Stimulated activated naive CD4-positive, alpha-beta T cell treated with Interleukin-2 at 50 U/mL for 16 hours (primary cell): ENCODE data around the gene EPS8L1.
A peak's percentile ranks its signal among the peaks of the same experiment; 100 is the strongest.

Experiments used
- DNase-seq: peaks from one replicate; lab custom pipeline; 2025; lab: John Stamatoyannopoulos, UW

The EPS8L1 gene

DNA sequence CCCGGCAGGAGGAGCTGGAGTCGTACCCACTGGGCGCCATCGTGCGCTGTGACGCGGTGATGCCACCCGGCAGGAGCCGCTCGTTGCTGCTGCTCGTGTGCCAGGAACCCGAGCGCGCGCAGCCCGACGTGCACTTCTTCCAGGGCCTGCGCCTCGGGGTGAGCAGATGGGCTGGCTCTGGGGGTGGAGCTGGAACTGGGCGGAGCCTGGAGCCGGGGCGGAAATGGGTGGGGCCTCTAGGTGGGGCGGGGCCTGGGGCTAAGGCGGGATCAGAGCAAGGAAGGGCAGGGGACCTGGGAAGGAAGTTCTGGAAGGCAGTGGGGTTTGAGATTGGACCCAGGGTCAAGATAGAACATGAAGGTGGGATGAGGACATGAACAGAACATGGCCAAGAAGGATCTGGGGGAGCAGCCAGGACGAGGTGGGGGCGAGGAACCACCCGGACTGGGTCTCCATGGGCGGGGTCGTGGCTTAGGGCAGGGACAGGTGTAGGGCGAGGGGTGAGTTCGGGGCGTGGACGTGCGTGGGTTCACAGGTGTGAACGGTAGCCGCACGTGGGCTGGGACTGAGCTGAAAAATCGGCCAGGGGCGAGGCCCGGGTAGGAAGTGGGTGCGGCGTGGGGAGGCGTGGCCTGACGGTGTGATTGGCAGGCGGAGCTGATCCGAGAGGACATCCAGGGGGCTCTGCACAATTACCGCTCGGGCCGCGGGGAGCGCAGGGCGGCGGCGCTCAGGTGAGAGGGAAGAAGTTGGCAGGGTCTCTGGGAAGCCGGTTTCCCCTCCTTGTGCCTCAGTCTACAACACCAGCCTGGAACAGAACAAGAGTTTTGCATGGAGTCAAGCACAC, 4.7 kb downstream of the EPS8L1 start:
- peak; percentile 34 for DNase-seq

DNA sequence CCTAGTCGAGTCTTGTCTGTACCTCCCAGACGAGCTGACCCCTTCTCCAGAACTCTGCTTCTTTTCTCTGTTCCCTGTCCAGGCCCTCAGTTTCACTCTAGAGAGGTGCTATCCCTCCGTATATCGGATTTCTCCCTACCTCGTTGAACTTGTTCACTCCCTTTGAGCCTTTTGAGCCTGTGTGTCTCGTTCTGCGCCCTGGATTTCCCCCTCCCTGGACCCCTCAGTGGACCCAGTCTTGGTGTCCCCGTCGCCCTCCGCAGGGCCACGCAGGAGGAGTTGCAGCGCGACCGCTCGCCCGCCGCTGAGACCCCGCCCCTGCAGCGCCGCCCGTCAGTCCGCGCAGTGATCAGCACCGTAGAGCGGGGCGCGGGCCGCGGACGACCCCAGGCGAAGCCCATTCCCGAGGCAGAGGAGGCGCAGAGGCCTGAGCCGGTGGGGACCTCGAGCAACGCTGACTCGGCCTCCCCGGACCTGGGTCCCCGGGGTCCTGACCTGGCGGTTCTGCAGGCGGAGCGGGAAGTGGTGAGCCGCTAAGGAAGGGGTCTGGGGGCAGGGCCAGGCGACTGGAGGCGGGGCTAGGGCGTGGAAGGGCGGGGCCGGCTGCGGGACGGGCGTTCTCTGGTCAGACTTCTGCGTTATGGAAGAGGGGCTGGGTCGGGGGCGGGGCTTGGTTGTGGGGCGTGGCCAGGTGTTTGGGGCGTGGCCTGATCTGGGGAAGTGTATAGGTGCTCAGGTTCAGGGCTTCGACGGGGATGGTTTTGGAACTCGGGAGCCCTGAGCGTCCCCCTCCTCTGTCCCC, 5.5 kb downstream of the EPS8L1 start:
- DNase-seq = peak; percentile 83

DNA sequence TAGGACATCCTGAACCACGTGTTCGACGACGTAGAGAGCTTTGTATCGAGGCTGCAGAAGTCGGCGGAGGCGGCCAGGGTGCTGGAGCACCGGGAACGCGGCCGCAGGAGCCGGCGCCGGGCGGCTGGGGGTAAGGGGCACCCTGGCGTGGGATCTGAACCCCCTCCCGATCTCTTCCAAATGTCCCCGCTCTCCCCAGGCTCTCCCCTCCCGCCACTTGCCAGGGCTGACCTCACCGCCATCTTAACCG, 6.0 kb downstream of the EPS8L1 start:
- DNase-seq = no peak

DNA sequence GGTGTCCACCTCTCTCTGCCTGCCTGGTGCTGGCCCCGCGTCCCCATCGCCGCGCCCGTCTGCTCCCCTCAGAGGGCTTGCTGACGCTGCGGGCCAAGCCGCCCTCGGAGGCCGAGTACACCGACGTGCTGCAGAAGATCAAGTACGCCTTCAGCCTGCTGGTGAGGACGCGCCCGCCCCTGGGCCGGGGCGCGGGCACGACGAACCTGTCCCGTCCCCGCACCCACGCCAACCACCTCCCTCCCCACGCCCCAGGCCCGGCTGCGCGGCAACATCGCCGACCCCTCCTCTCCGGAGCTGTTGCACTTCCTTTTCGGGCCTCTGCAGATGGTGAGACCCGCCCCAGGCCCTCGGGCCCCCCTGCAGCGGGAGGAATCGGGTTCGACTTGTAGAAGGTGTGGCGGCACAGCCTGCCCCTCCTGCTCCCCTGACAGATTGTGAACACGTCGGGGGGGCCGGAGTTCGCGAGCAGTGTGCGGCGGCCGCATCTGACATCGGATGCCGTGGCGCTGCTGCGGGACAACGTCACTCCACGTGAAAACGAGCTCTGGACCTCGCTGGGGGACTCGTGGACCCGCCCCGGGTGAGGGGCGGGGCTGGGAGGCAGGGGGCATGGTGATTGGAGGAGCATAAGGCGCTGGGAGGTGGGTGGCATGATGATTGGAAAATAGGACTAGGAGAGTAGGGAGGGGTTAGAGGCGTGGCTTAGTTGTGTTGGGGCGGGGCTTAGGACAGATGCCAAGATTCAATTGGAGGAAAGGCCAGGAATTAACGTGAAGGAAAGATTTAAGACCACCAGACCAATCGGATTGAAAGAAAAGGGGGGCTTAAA, 6.6 kb downstream of the EPS8L1 start:
- DNase-seq = peak; percentile 40

DNA sequence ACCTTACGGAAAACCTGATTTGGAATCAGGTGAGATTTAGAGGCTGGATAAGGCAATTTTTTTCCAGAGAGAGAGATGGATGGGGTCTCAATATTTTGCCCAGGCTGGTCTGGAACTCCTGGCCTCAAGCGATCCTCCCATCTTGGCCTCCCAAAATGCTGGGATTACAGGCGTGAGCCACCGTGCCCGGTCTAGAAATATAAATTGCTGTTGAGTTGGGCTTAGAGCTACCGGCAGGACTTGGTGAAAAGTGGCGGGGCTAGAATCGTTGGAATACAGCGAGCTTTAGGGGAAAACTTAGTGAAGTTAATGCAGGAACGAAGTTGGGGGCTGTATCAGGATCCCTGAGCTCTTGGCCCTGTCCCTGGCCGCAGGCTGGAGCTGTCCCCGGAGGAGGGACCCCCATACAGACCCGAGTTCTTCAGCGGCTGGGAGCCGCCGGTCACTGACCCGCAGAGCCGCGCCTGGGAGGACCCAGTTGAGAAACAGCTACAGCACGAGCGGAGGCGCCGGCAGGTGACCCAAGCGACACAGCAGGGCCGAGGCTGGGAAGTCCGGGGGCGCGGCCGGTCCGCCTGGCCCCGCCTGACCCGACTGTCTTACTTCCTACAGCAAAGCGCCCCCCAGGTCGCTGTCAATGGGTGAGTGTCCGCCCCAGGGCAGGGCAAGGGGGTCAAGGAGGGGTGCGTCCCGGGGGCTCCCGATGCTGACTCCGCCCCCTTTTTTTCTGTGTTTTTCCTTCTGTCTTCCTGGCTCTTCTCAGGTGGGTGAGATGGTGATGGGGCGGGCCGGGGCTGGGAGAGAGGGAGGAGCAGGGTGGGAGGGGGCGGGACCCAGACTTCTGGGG, 7.6 kb downstream of the EPS8L1 start:
- DNase-seq = no peak

DNA sequence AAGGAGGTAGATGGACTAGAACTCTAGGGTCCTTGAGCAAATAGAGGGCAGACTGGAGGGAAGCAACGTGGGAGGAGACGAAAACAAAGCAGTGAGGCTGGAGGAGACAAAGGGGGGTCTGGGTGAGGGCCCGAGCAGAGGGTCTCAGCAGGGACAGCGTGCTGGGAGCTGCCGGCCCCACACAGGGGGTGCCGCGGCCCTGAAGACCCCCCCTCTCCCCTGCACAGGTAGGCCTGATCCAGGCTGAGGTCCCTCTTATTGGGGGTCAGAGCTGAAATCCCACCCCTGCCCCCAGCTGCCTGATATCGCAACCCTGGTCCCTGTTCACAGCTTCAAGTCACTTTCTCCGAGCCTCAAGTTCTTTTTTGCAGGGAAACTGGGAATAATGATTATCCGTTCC, 8.7 kb downstream of the EPS8L1 start:
- DNase-seq = no peak

DNA sequence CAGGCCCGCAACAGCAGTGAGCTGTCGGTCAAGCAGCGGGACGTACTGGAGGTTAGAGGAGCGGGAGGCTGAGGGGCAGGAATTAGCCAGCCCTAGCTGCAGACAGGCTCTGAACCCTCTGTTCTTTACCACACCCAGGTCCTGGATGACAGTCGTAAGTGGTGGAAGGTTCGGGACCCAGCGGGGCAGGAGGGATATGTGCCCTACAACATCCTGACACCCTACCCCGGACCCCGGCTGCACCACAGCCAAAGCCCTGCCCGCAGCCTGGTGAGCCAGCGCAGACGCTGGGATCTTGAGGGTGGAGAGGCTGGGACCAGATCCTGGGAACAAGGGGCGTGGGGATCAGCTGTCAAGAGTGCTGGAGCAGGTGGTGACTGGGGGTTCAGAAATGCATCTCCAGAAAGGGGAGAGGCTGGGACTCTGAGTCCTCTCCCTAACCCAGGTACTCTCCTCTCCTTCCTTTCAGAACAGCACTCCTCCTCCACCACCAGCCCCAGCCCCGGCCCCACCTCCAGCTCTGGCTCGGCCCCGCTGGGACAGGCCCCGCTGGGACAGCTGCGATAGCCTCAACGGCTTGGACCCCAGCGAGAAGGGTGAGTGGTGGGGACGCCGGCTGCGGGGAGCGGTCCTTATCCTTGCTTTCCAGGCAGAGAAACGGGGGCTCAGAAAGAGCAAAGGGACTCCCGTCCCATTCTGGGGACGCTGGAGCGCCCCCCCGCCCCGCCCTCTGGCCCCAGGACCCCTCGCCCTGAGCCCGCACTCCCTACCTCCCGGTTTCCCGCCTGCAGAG, 10.4 kb downstream of the EPS8L1 start:
- no peak for DNase-seq

DNA sequence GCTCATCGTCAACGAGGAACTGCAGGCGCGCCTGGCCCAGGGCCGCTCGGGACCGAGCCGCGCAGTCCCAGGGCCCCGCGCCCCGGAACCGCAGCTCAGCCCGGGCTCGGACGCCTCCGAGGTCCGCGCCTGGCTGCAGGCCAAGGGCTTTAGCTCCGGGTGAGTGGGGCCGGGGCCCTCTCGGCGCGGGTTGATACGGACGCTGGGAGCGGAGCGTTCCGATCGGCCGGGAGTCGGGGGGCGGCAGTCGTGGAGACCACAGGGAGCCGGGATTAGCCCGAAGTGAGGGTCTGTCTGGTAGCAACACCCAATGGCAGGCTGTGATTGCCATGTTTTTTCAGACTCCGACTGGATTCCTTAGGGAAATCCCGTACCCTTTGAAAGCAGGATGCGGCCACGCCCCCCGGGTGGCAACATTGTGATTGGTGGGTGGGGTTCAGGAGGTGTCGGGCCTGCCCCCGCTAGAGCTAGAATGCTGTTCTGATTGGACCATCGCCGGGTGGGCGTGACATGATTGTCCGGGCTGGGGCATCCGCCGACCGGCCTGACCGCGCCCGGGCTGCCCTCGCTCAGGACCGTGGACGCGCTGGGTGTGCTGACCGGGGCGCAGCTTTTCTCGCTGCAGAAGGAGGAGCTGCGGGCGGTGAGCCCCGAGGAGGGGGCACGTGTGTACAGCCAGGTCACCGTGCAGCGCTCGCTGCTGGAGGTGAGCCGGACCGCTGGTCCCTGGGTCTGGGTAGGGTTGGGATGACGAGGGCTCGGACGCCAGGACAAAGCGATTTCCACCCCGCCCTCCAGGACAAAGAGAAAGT, 11.3 kb downstream of the EPS8L1 start:
- DNase-seq = peak; percentile 49

DNA sequence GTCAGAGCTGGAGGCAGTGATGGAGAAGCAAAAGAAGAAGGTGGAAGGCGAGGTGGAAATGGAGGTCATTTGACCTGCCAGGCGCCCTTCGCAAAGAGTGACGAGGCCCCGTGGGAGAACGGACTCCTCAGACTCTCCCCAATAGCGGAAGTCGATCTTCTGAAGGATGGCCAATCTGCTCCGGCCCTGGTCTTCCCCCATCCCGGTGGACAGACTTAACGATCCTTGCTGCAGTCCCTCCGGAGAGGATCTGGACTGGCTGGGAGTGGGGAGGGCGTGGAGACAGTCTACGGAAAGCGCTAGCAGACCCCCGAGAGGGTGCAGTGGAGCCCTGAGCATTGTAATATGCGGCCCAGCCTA, 11.9 kb downstream of the EPS8L1 start:
- no peak for DNase-seq

DNA sequence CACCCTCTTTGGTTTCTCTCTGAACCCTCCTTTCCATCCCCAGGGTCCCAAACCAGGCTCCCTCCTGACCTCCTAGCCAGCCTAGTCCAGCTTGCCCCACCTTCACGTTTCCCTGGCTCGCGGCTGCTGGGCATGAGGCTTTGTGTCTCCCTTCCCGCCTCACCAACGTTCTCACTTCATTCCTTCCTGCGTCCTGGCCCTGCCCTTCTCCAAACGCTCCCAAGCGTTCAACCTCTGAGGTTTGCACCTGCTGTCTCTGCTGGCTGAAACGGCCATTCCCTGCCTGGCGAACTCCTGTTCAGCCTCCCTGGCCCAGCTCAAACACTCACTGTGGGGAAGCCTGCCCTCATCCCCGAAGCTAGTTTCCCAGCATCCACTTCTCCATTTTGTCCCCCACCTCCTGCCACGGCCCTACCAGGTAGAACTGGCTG, 12.4 kb downstream of the EPS8L1 start:
- no peak for DNase-seq

DNA sequence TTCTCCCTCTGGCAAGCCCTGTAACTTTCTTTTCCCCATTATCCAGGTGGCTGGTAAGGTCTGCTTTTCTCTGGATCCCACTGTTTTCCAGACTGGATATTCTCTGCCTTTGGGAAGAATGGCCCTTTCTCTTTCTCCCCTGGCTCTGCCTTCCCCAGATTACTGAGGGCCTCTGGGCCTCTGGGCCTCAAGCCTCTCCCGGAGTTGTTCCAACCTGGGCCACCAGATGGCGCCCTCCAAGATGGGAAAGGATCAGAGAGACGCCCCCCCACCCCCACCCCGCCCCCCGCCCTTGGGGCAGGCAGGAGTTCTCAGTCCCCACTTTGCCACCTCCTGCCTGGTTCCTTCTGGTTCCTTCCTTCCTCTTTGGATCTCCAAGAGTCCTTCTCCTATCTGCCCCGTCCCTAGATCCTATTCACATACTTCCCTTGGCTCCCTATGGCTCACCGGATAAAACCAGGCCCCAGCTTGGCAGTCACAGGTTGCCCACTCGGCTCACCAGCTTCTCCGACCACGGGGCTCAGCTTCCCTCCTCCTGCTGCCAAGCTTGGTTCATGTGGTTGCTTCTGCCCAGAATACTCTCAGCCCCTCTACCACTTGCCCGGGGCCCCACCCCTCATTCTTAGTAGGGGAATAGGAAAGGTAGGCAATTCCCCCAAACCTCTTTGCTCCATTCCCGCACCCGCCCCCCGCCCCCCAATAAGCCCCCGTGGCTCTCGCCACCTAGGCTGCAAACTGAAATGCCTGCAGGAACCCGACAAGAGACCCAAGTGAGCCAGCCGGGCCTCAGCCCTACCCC, 13.1 kb downstream of the EPS8L1 start:
- DNase-seq = peak; percentile 72

DNA sequence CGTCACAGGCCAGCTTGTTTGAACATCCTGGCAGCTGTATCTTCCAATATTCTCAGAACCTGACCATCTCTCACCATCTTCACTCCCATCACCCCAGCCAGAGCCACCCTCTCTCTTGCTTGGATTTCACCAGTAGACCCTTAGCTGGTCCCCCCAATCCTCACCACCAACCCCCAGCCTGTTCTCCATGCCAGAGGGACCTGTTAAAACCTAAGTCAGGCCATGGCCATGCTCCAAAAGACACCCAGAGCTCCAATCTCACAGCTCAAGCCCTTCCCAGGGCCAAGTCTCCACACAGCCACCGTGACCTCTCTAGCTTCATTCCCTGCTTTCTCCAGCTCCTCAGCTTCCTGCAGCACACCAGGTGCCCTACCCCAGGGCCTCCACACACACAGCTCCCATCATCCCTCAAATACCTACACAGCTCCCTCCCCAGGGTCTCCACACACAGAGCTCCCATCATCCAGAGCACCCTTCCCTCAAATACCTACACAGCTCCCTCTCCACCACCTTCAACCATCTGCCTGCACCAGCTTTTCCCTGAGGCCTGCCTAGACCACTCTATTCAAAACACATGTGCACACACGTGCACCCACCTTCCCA, 13.8 kb downstream of the EPS8L1 start:
- DNase-seq = no peak

DNA sequence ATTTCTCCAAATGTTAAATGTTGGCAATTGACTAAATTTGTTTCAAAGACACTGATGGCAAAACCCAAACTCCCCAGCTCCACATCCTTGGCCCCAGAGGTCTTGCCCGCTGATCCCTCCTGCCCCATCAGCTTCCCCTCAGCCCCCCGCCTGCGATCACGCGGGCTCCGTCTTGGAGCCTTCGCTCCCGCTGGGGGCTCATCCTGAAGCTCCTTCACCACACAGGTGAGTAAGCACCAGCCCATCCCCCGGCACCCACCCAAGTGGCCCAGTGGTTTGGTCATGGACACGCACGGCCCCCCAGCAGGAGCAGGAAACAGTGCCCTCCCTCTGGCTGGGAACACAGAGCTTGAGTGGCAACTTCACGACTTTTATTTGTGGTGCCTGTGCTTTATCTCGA, 14.9 kb downstream of the EPS8L1 start:
- no peak for DNase-seq

DNA sequence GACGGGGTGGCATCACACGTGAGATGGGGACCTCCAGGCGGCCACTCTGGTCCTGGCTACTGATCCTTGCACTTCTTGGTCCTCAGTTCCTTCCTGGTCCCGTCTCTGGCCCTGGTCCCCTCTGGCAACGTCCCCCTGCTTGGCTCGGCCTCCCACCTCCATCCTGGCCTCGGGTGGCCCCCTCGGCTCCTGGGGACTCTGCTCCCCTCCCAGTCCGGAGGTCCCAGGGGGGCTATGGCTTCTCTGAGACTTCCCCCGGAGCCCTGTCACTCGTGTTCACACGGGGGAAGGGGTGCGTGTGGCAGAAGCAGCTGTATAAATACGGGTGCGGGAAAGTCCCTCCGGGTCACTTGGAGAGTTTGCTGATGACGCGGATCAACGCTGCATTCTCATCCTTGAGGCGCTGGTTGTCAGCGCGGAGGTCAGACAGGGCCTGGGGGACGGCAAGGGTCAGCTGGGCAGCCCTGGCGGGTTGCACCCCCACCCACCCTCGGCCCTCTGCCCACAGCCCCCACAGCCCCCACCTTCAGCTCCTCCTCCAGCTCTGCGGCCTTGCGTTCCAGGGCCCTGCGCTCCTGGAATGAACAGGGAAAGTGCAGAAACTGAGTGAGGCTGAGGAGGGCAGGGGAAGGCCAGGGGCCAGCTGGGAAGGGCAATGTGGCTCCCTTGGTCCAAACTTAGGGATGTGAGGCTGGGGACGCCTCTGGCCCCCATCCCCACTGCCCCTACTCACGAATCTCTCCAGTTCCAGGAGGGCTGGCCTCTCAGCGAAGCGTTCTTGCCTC, 15.6 kb downstream of the EPS8L1 start:
- DNase-seq = no peak

DNA sequence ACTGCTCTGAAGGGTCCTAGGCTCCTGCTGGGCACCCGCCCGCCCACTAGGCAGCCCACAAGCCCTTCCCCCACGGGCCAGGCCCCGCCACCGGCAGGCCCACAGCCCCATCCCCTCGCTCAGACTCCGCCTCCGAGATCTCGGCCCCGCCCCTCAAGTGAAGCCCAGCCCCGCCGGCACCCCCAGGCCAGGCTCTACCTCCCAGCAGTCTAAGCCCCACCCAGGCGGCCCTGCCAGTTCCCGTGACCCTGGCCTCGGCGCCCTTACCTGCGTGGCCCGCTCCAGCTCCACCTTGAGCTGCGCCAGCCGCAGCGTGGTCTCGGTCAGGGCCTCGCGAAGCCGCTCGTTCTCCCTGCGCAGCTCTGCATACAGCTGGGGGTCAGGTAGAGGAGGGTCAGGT, 16.3 kb downstream of the EPS8L1 start:
- no peak for DNase-seq

DNA sequence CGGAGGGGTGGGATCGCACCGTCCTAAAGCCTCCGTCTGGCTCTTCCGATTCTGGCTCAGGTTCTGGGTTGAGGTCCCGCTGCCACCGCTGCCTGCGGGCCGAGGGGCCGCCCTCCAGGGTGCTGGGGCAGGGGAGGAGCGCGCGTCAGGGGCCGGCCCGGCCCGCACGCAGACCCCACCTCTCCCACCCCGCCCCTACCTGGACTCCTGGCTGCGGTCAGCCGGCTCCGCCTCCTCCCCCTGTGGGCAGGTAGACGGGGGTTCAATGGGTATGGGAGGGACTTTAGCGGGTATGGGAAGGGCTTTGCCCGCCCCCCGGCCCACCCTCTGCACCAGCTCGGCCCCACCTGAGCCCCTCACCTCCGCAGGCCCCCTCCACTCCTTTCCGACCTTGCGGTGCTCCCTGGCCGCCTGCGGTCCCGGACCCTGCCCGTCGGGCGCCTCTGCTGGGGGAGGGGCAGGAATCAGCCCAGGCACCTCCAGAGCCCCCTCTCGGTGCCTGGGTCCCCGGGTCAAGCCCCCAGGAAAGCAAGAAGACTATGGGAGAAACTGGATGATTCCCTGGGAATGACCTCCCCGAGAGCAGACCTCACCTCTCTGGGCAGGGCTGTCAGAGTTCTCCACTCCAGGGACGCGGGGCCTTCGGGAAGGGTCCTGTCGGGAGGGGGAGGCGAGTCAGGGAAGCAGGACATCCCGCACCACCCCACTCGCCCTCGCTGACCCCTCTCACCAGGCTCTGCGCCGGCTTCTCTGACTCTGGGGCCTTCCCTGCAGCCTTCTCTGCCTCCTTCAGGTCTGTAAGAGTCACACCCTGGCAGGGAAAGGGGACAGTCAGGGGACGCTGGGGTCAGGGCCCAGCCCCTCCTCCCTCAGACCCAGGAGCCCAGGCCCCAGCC, 17.0 kb downstream of the EPS8L1 start:
- no peak for DNase-seq
